GM10266 (cell line): ENCODE measurements around the gene ADGRB3.
"Not testable (repeated sequence)": the region's sequence is repeated elsewhere in the genome, so short reads cannot be mapped to it uniquely, and the experiment has no call there.

Experiments
- DNase-seq: peaks from one replicate; pipeline ENCODE4 v3.0.0; 2012; ENCODE audit errors: extremely low spot score
- CTCF ChIP-seq: IDR thresholded peaks from 2 replicates; pipeline ENCODE4 v1.5.1; 2012; ENCODE audit warnings: mild to moderate bottlenecking, low read depth; ENCODE audit not compliant: control insufficient read depth, insufficient read depth; ENCODE audit errors: missing control alignments

ADGRB3 gene

GRCh38 chr6:68654134-68654533, 19.1 kb downstream of the ADGRB3 start:
- DNase-seq: no peak
- no peak for TF ChIP-seq CTCF

GRCh38 chr6:68655028-68655427, 19.9 kb downstream of the ADGRB3 start:
- no peak for DNase-seq
- no peak for TF ChIP-seq CTCF

GRCh38 chr6:68657374-68658139, 22.5 kb downstream of the ADGRB3 start:
- no peak for DNase-seq
- TF ChIP-seq CTCF: no peak

- no peak for DNase-seq
- no peak for TF ChIP-seq CTCF
Measured at GRCh38 chr6:68658338-68658737, 23.3 kb downstream of the ADGRB3 start.

GRCh38 chr6:68673255-68673654, 38.2 kb downstream of the ADGRB3 start:
- no peak for DNase-seq
- TF ChIP-seq CTCF: no peak

- TF ChIP-seq CTCF: no peak
- DNase-seq: no peak
Measured at GRCh38 chr6:68675548-68675947, 40.5 kb downstream of the ADGRB3 start.

- DNase-seq: not testable (repeated sequence)
Measured at GRCh38 chr6:68676094-68676493, 41.0 kb downstream of the ADGRB3 start.

- DNase-seq: no peak
Measured at GRCh38 chr6:68677058-68677457, 42.0 kb downstream of the ADGRB3 start.

More at GRCh38 chr6:68677058-68677457, 42.0 kb downstream of the ADGRB3 start:
- TF ChIP-seq CTCF: no peak
